IMR-90 (cell line): Measurements from ENCODE around the gene SUV39H2. TPM values are rescaled to one million over a fixed set of nuclear protein-coding genes. Genes with fewer than 3 reads are reported as not detected.
A peak's percentile ranks its signal among the peaks of the same experiment; 100 is the strongest.

ENCODE experiments used
- ATAC-seq: fragments of 200-7000 bp; cut with Tn5 transposase; 2 replicates; pipeline ENCODE4 v1.9.1; 2020; ENCODE audit warnings: low read depth, mild to moderate bottlenecking, moderate library complexity
- BruUV-seq: library from RNA; stranded (reverse); fragments of 400-500 nt; replicated peaks from 2 replicates; lab custom pipeline; 2021; lab: Mats Ljungman, UMichigan
- CTCF ChIA-PET: fragments of 300-600 bp; formaldehyde crosslinking; extraction: SDS; loops from one replicate; lab custom pipeline; 2021; ENCODE audit warnings: antibody characterized with exemption; lab: Yijun Ruan, JAX
- POLR2A ChIA-PET: fragments of 300-600 bp; sonication (Branson Sonifier 250); formaldehyde crosslinking; loops from one replicate; lab custom pipeline; 2022; ENCODE audit warnings: antibody characterized with exemption; ENCODE audit not compliant: unreplicated experiment; lab: Charles Lee
- DNase-seq: peaks from one replicate; pipeline ENCODE4 v3.0.0; 2013
- H2AFZ ChIP-seq: replicated peaks from 2 replicates; pipeline ENCODE3; 2013; ENCODE audit warnings: low read length, mild to moderate bottlenecking; ENCODE audit not compliant: poor library complexity
- H2AK5ac ChIP-seq: 2 replicates; pipeline ENCODE4 v1.6.1; 2013; ENCODE audit warnings: low read depth, low read length, inconsistent platforms
- H2AK9ac ChIP-seq: replicated peaks from 2 replicates; pipeline ENCODE3; 2013; ENCODE audit warnings: mild to moderate bottlenecking, low read depth, low read length, moderate library complexity; ENCODE audit not compliant: poor library complexity
- H2BK120ac ChIP-seq: 2 replicates; pipeline ENCODE4 v1.6.1; 2013; ENCODE audit warnings: low read depth, low read length, inconsistent platforms
- H2BK15ac ChIP-seq: 3 replicates; pipeline ENCODE4 v1.6.1; 2013; ENCODE audit warnings: low read depth, low read length, inconsistent platforms
- H2BK20ac ChIP-seq: 2 replicates; pipeline ENCODE4 v1.6.1; 2013; ENCODE audit warnings: low read depth, mild to moderate bottlenecking, inconsistent platforms, low read length, moderate library complexity
- H2BK5ac ChIP-seq: 2 replicates; pipeline ENCODE4 v1.6.1; 2013; ENCODE audit warnings: mild to moderate bottlenecking, low read depth, low read length, inconsistent platforms; ENCODE audit not compliant: poor library complexity, severe bottlenecking
- H3K14ac ChIP-seq: replicated peaks from 2 replicates; pipeline ENCODE4 v1.6.1; 2013; ENCODE audit warnings: low read depth, low read length, inconsistent platforms
- H3K18ac ChIP-seq: 2 replicates; pipeline ENCODE4 v1.6.1; 2013; ENCODE audit warnings: low read depth, low read length, control low read depth
- H3K23ac ChIP-seq: 2 replicates; pipeline ENCODE4 v1.6.1; 2013; ENCODE audit warnings: low read depth, low read length, inconsistent platforms
- H3K27ac ChIP-seq: 2 replicates; pipeline ENCODE4 v1.5.1; 2013; ENCODE audit warnings: mild to moderate bottlenecking, control low read depth, low read length; ENCODE audit not compliant: insufficient read depth
- H3K27me3 ChIP-seq: 2 replicates; pipeline ENCODE4 v1.6.1; 2013; ENCODE audit warnings: low read length; ENCODE audit not compliant: control insufficient read depth, insufficient read depth
- H3K36me3 ChIP-seq: 2 replicates; pipeline ENCODE4 v1.6.1; 2013; ENCODE audit warnings: low read length, mixed read lengths; ENCODE audit not compliant: control insufficient read depth, insufficient read depth
- H3K4ac ChIP-seq: 2 replicates; pipeline ENCODE4 v1.6.1; 2013; ENCODE audit warnings: low read depth, low read length, inconsistent platforms
- H3K4me1 ChIP-seq: 2 replicates; pipeline ENCODE4 v1.6.1; 2013; ENCODE audit warnings: low read length, mixed read lengths; ENCODE audit not compliant: control insufficient read depth, insufficient read depth
- H3K4me2 ChIP-seq: 2 replicates; pipeline ENCODE4 v1.6.1; 2013; ENCODE audit warnings: low read depth, mild to moderate bottlenecking, control low read depth, low read length, moderate library complexity
- H3K4me3 ChIP-seq: 2 replicates; pipeline ENCODE4 v1.5.1; 2013; ENCODE audit warnings: low read depth, mild to moderate bottlenecking, control low read depth, low read length, moderate library complexity; ENCODE audit not compliant: insufficient read depth
- H3K56ac ChIP-seq: 2 replicates; pipeline ENCODE4 v1.6.1; 2013; ENCODE audit warnings: low read length, inconsistent platforms; ENCODE audit not compliant: insufficient read depth; ENCODE audit errors: extremely low read depth
- H3K79me1 ChIP-seq, 2 experiments: 2 replicates each; pipeline ENCODE4 v1.6.1; 2013; ENCODE audit warnings: low read length in 2 of 2, inconsistent platforms in 1 of 2, low read depth in 1 of 2
- H3K9ac ChIP-seq: 2 replicates; pipeline ENCODE4 v1.6.1; 2013; ENCODE audit warnings: low read depth, low read length, control low read depth
- H3K9me1 ChIP-seq: 2 replicates; pipeline ENCODE4 v1.6.1; 2013; ENCODE audit warnings: low read length, inconsistent platforms; ENCODE audit not compliant: insufficient read depth
- H3K9me3 ChIP-seq: 2 replicates; pipeline ENCODE4 v1.6.1; 2013; ENCODE audit warnings: low read length; ENCODE audit not compliant: control insufficient read depth, insufficient read depth
- H4K20me1 ChIP-seq: 2 replicates; pipeline ENCODE4 v1.6.1; 2013; ENCODE audit warnings: low read length, inconsistent platforms; ENCODE audit not compliant: insufficient read depth
- H4K5ac ChIP-seq: 2 replicates; pipeline ENCODE4 v1.6.1; 2013; ENCODE audit warnings: mild to moderate bottlenecking, low read depth, low read length, control low read depth
- H4K8ac ChIP-seq, 2 experiments: 2 replicates each; pipeline ENCODE4 v1.6.1; 2013; ENCODE audit warnings: low read depth in 2 of 2, low read length in 2 of 2, control low read depth in 1 of 2, inconsistent platforms in 1 of 2
- H4K91ac ChIP-seq: 2 replicates; pipeline ENCODE4 v1.6.1; 2013; ENCODE audit warnings: low read depth, low read length, inconsistent platforms; ENCODE audit not compliant: insufficient read depth
- CHD1 ChIP-seq: IDR thresholded peaks from 2 replicates; pipeline ENCODE4 v1.6.1; 2012; ENCODE audit warnings: low read depth, low read length, improper control_type of control experiment
- MAZ ChIP-seq: IDR thresholded peaks from 2 replicates; pipeline ENCODE4 v1.6.1; 2012; ENCODE audit warnings: low read depth, mild to moderate bottlenecking, low read length, improper control_type of control experiment, moderate library complexity, borderline replicate concordance
- RAD21 ChIP-seq: IDR thresholded peaks from 2 replicates; pipeline ENCODE4 v1.6.1; 2012; ENCODE audit warnings: low read length, improper control_type of control experiment
- RCOR1 ChIP-seq: IDR thresholded peaks from 2 replicates; pipeline ENCODE4 v1.6.1; 2012; ENCODE audit warnings: mild to moderate bottlenecking, low read length, improper control_type of control experiment; ENCODE audit not compliant: insufficient replicate concordance
- SMC3 ChIP-seq: fragments of 150-350 bp; IDR thresholded peaks from 2 replicates; pipeline ENCODE4 v1.6.1; 2016; ENCODE audit warnings: low read depth, mild to moderate bottlenecking, antibody characterized with exemption, low read length, moderate library complexity
- WGBS, 2 experiments: methylation state at CpG; one replicate each; pipeline versions ENCODE4 v1.1.5 to v1.1.7; 2013; ENCODE audit warnings: missing lambda C conversion rate in 2 of 2; ENCODE audit not compliant: insufficient read length in 1 of 2; ENCODE audit errors: extremely low coverage in 2 of 2; 5-methylcytosine and 5-hydroxymethylcytosine counted together
- dilution Hi-C: fragments of 300-500 bp; cut with HindIII; formaldehyde crosslinking; loops from one replicate; pipeline ENCODE4 v1.14.3; 2018; ENCODE audit warnings: low sequenced_read_pairs; ENCODE audit not compliant: unreplicated experiment
- in situ Hi-C: fragments of 300-500 bp; cut with MboI; formaldehyde crosslinking; loops from 3 replicates; pipeline ENCODE4 v1.14.3; 2019; ENCODE audit warnings: low sequenced_read_pairs, inconsistent platforms, mixed read lengths
- intact Hi-C: fragments of 100-400 bp; cut with micrococcal nuclease; formaldehyde crosslinking; loops from 2 replicates; pipeline ENCODE4 v1.10.0; 2022
- polyA plus RNA-seq, 3 experiments: library from polyadenylated mRNA; depleted of rRNA; stranded (reverse); fragments of >200 nt; gene quantifications; 2 replicates each; pipeline ENCODE4 v1.2.3, GENCODE V29; 2012; ENCODE audit warnings: low replicate concordance in 1 of 3
- total RNA-seq: library from RNA; depleted of rRNA; stranded (reverse); fragments of >200 nt; gene quantifications from 2 replicates; pipeline ENCODE4 v1.2.3, GENCODE V29; 2012
- TF ChIP-seq, protein P1 (sequence below): conservative IDR thresholded peaks from 2 replicates; pipeline ENCODE4 v1.5.1; 2012; ENCODE audit warnings: mild to moderate bottlenecking, low read depth, low read length, improper control_type of control experiment

SUV39H2 gene
- total and polyA plus RNA-seq, 2 of the 4 experiments (the other 2 are of a cell fraction), result 5.3 to 14.5 TPM

DNA sequence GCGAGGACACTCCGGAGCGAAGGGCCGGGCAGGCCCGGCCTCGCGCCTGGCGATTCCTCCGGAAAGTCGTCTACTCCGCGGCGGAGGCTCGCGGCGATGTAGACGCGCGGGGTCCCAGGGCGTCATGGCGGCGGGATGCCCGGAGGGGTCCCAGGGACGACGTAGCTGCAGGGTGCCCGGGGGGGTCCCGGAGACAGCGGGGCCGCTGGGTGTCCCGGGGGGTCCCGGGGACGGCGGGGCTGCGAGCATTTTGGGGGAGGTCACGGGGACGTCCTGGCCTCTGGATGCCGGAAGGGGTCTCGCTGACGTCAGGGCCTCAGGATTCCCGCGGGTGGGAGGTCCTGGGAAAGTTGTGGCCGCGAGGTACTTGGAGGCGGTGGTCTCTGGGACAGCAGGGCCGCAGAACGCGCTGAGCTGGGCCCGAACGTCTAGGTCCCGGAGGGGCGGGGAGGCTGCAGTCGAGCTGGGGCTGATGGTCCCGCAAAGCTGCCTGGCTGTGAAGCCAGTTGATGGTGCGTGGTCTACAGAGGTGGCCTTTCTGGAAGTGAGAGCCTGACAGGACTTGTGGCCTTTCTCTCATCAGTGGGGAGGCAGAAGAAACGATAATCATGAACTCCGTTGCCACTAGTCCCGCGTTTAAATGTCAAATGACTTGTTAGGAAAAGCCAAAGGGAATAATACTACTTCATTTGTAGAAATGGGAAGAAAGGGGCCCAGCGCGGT lies 39.9 kb upstream of the SUV39H2 start:
- peak overlapping the region; percentile 8; the same call in 1 of the 2 replicates for H2BK120ac ChIP-seq
- H3K27me3 ChIP-seq, result no peaks in the 10 kb centered on the region
- peak overlapping the region; percentile 94 for H2AK9ac ChIP-seq
- intact Hi-C loops (loop anchor here (1.0 to 10.0 kb wide), 3 partner anchors 236 to 266 kb away; no protein-coding TSS in a partner anchor), dilution Hi-C loops (no loop called here), in situ Hi-C loops (no loop called here)
- peaks cover 21% of the 10 kb centered on the region for H3K36me3 ChIP-seq
- WGBS, 2 experiments, result 0% methylated on average over 39 of the region's 60 CpGs; no CpG with 5 or more reads in 1 of the 2 experiments
- peak overlapping the region; percentile 93 for H3K4me2 ChIP-seq
- POLR2A ChIA-PET, result interaction anchor here (1.3 kb wide), 1 partner anchor 9 kb away, joined by 3 read pairs; no protein-coding TSS in a partner anchor
- H2BK20ac ChIP-seq, result no peak overlapping the region
- peak overlapping the region; percentile 60; the same call in 1 of the 2 replicates for H3K56ac ChIP-seq
- peak overlapping the region; percentile 82 for H3K27ac ChIP-seq
- no peaks in the 10 kb centered on the region for H3K9me3 ChIP-seq
- peak overlapping the region; percentile 82 for H3K9ac ChIP-seq
- H3K4ac ChIP-seq, result peak overlapping the region; percentile 90
- peak overlapping the region in 1 of 2 experiments; percentile 92; a peak in 2 of 4 replicates for H4K8ac ChIP-seq
- TF ChIP-seq CHD1 (no peak), MAZ (no peak; the same call in 1 of the 2 replicates), SMC3 (no peak), RAD21 (no peak), RCOR1 (no peak)
- TF ChIP-seq, protein P1, sequence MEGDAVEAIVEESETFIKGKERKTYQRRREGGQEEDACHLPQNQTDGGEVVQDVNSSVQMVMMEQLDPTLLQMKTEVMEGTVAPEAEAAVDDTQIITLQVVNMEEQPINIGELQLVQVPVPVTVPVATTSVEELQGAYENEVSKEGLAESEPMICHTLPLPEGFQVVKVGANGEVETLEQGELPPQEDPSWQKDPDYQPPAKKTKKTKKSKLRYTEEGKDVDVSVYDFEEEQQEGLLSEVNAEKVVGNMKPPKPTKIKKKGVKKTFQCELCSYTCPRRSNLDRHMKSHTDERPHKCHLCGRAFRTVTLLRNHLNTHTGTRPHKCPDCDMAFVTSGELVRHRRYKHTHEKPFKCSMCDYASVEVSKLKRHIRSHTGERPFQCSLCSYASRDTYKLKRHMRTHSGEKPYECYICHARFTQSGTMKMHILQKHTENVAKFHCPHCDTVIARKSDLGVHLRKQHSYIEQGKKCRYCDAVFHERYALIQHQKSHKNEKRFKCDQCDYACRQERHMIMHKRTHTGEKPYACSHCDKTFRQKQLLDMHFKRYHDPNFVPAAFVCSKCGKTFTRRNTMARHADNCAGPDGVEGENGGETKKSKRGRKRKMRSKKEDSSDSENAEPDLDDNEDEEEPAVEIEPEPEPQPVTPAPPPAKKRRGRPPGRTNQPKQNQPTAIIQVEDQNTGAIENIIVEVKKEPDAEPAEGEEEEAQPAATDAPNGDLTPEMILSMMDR, result no peak
- H2BK5ac ChIP-seq, result peak overlapping the region; percentile 82
- peaks cover 1% of the 10 kb centered on the region; the same call in 1 of the 2 replicates for H3K4me1 ChIP-seq
- peak overlapping the region; percentile 80; the same call in 1 of the 2 replicates for H2AK5ac ChIP-seq
- no TSS peak for BruUV-seq
- peak overlapping the region; percentile 97 for H2AFZ ChIP-seq
- 0 out of 2 replicates have a peak overlapping the region, but pooled peaks have one; percentile 2 for H4K5ac ChIP-seq
- H4K91ac ChIP-seq, result peak overlapping the region; percentile 63; the same call in 1 of the 2 replicates
- peaks cover 4% of the 10 kb centered on the region for H4K20me1 ChIP-seq
- H3K79me1 ChIP-seq, result peaks cover 24 to 39% of the 10 kb centered on the region in 2 experiments
- DNase-seq, result no peak
- H3K18ac ChIP-seq, result no peak overlapping the region
- ATAC-seq, result peak; percentile 2
- peak overlapping the region; percentile 98 for H3K23ac ChIP-seq
- no peak overlapping the region for H2BK15ac ChIP-seq
- H3K14ac ChIP-seq, result peak overlapping the region; percentile 90
- CTCF ChIA-PET, result interaction anchor here (0.5 to 2.7 kb wide), 2 partner anchors 16 to 564 kb away, joined by 3 to 9 read pairs; no protein-coding TSS in a partner anchor
- H3K4me3 ChIP-seq, result peak overlapping the region; percentile 74
- peaks cover 3% of the 10 kb centered on the region for H3K9me1 ChIP-seq
